Thyroid gland (tissue), 4 donors: ENCODE data around the gene NDUFB2.

Experiments used
- POLR2A ChIP-seq, 2 donors: fragments of 450-650 bp; IDR thresholded peaks; one replicate each; pipeline ENCODE4 v1.6.1; 2017; ENCODE audit warnings: antibody characterized with exemption in 2 of 2, mild to moderate bottlenecking in 2 of 2, moderate library complexity in 1 of 2
- TF ChIP-seq, protein P1 (sequence below), 6 experiments: fragments of 200-600 bp in 3 of 6; fragments of 450-650 bp in 3 of 6; sonication (generic) in 3 of 6; IDR thresholded peaks; one replicate each; pipeline ENCODE4 v1.5.1; 2016 to 2019; ENCODE audit warnings: antibody characterized with exemption in 6 of 6, mild to moderate bottlenecking in 2 of 6, inconsistent platforms in 1 of 6, moderate library complexity in 1 of 6

- no peak for TF ChIP-seq POLR2A (IDR thresholded peaks at IDR 0.05)
- TF ChIP-seq, protein P1, sequence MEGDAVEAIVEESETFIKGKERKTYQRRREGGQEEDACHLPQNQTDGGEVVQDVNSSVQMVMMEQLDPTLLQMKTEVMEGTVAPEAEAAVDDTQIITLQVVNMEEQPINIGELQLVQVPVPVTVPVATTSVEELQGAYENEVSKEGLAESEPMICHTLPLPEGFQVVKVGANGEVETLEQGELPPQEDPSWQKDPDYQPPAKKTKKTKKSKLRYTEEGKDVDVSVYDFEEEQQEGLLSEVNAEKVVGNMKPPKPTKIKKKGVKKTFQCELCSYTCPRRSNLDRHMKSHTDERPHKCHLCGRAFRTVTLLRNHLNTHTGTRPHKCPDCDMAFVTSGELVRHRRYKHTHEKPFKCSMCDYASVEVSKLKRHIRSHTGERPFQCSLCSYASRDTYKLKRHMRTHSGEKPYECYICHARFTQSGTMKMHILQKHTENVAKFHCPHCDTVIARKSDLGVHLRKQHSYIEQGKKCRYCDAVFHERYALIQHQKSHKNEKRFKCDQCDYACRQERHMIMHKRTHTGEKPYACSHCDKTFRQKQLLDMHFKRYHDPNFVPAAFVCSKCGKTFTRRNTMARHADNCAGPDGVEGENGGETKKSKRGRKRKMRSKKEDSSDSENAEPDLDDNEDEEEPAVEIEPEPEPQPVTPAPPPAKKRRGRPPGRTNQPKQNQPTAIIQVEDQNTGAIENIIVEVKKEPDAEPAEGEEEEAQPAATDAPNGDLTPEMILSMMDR (IDR thresholded peaks at IDR 0.05) = no peak
Observed at GRCh38 chr7:140678081-140678815, 18.3 kb upstream of the NDUFB2 start.
